HG03442 (cell line): ENCODE results near the gene PRKCE.

ENCODE experiments used
- ATAC-seq: cut with Tn5 transposase; IDR thresholded peaks from one replicate; pipeline ENCODE4 v1.9.1; 2021; ENCODE audit warnings: mild to moderate bottlenecking, moderate library complexity; ENCODE audit not compliant: unreplicated experiment

The PRKCE gene

GRCh38 chr2:45750001-45750400, 98.5 kb downstream of the PRKCE start:
- ATAC-seq: no peak

DNA sequence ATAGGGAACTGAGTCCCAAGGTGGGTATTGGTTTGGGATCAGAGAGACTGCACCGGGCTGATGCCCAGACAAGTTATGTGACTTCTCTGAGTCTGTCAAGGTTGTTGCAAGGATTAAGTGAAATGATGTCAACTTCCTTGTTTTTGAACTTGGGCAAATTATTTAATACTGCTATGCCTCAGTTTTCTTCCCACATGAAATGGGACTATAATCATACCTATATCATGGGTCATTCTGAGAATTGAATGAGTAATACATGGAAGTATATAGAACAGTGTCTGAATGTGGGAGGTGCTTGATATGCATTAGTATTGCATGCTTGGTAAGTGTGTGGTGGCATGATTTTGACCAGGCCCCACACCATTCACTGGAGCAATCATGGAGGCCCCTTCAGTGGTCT, 99.0 kb downstream of the PRKCE start:
- no peak for ATAC-seq

GRCh38 chr2:45753381-45753780, 101.9 kb downstream of the PRKCE start:
- no peak for ATAC-seq

GRCh38 chr2:45754131-45755010, 102.9 kb downstream of the PRKCE start:
- ATAC-seq: no peak

DNA sequence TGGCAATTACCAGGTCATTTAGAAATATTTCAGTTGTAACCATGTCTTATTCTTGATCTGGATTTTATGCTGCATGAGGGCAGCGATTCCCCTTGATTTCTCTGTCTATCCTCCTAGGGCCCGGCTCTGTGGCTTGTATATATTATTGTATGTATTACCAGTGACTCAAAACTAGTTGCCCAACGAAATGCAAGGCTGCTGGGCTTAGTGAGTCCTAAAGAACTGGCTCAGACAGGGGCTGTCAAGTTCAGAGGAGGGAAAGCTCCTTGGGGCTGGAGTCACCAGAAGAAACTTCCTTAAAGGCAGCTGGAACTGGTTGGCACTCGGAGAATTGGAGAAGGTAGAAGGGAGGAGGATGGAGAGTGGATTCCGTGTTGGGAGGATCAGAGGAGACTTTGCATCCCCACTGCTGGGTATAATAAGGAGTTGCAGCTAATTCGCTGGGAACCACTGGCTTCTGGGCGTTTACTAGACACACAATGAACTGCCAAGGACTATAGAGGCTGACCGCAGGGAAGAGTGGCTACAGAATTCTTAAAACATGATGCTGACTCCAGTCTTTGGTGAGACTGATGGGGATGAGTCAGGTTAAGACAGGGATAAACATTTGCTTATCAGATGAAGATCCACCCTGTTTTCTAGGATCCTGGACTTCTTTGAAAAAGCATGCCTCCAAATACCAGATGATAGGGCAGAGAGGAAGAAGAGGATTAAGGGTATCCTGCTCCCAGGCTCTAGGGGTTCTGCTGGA, 104.3 kb downstream of the PRKCE start:
- ATAC-seq: no peak

- no peak for ATAC-seq
Observed at GRCh38 chr2:45758018-45758417, 106.5 kb downstream of the PRKCE start.

- ATAC-seq: no peak
Observed at GRCh38 chr2:45759310-45759851, 107.9 kb downstream of the PRKCE start.

DNA sequence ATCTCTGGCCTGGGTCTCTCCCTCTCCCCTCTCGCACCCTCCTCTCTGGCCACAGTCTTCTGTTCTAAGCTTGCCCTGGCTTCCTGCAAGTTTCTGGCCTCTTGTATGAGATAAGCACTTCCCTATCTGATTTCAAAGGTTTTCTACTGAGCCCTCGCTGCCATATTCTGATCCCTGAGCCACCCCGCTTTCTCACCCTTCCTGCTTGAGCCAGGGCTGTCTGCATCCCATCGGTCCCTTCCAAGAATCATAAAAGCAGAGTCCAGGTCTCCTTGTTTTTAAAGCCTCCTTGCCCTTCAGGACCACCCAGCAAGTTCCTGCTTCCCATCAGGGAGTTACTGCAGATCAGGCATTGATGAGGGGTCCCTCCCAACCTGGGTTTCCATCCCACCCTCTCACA, 110.2 kb downstream of the PRKCE start:
- ATAC-seq: no peak

DNA sequence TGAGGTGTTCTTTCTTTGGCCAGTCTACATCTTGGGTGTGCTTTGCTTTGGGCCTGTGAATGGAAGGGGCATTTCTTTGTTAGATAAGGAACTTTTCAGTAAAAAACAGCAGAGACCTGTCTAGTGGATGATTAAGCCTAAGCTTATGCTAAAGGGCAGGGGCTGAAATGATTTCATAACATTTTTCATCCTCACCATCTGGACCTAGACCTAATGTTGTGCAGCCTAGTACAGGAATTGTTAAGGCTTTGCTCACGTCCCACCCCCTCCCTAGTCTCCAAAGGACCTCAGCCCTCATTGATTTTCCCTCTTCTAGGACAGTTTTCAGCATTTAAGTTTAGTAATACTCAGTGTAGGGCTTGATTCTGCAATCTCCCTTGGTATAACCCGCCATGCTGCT, 111.8 kb downstream of the PRKCE start:
- no peak for ATAC-seq

- no peak for ATAC-seq
Observed at GRCh38 chr2:45763797-45764196, 112.3 kb downstream of the PRKCE start.

DNA sequence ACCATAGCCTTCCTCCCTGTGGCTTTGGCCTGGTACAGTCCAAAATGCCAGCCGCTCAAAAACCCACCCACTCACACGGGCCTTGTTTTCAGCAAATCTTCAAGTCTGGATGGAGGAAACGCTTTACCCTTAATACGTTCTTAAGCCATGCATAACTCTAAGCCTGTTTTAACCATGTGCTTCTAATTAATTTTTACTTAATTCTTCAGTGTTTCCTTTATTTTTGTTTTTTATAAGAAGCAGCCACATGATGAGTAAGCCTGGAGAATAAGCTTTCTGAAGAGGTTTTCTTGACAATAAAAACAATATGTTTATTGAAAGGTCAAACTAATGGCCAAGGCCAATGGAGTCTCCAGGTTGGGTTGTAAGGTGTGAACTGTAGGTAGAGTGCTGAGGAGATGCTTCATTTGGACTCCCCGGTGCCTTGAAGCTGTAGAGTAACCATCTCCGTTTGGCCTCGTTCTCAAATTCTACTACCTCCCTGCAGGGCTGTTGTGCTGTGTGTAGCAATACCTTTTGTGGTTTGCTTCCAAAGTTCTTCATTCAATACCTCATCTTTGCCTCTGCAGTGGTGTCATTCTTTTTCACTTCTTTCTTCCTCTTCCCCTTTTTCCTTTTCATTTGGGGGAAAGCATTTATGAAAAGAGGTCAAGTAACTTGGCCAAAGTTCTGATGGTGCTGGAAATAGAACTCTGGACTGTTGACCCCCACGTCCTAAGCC, 113.7 kb downstream of the PRKCE start:
- ATAC-seq: no peak

DNA sequence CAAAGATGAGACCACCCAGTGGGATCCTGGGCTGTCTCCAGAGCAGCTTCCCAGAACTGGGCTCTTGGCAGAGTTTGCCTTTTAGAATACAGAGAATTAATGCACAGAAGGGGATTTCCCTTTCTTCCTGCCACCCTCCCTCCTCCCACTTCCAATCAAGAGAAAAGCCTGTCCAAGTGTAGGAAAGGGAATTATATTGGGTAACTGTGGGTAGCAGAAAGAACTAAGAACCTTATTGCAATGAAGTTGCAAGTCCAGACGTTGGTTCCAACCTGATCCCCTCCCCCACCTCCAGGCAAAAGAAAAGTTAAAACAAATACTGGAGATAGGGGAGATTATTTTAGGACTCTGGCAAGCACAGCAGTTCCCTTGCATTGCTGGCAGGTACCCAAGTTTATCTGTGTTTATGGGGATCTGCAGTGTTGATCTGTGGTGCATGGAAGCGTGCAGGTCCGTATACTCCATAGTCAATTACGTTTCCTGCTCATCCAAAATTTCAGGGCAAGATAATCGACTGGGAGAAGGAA, 114.3 kb downstream of the PRKCE start:
- ATAC-seq: no peak

DNA sequence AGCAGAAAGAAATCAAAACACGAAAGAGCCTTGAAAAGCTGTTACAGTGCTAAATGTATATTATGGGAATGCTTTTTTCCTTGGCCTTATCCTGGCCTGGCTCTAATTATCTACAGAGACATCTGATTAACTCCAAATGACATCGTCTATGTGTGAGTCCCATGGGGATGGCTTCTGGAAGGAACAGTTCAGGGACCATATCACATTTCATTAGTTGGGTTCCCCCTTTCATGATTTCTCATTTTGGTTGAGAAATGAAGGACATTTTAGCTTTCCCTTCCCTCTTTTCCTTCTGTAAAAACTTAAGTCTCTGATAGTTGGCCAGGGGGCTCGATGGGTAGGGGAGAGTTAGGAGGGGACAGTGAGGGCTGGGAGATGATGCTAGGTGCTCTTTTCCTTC, 116.7 kb downstream of the PRKCE start:
- ATAC-seq: no peak

GRCh38 chr2:45769056-45769455, 117.6 kb downstream of the PRKCE start:
- ATAC-seq: no peak

DNA sequence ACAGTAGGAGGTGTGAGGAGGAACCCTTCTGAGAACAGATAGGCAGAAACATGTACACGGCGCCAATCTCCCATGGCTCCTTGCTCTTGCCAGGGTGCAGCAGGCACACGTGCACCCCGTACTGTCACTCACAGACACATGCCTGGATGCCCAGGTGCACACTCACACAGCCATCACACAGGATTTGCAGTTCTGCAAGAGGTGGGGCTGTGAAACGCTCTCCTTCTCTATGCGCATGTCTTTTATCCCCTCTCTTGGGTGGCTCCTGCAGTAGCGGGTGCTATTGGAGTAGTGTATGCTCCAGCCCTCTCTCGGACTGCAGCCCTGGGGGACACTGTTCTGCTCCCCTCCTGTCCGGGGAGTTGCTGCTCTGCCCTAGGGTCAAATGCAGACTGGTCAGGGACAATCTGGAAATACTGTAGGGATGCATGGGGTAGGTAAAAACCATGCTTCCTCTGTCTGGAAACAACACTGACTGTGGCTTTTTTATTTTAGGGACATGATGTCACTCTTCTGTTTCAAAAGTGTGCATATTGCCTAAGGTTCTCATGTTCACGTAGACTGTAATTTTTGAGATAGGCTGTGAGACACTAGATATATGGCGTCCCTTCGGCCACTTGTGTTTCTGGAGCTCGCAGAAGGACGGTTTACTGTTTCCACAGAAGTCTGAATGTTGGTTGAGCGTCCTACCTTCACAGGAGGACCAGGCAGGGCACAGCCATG, 118.5 kb downstream of the PRKCE start:
- no peak for ATAC-seq

DNA sequence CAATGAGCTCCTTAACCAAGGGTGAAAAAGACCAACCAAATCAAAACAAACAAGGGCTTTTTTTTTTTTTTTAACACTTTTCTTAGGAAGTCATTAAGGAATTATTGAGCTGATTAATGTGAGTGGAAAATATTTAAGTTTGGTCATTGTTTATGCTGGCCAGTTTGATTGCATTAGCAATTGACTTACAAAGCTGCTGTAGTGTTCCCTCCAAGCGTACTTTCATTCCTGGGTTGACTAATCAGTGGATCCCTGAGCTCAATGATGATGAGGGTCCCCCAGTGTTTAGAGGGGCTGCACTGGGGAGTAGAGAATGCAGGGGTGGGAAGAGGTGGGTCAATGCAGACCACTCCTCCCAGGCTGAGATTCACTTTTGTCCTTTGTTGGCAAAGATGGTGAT, 119.3 kb downstream of the PRKCE start:
- ATAC-seq: no peak

DNA sequence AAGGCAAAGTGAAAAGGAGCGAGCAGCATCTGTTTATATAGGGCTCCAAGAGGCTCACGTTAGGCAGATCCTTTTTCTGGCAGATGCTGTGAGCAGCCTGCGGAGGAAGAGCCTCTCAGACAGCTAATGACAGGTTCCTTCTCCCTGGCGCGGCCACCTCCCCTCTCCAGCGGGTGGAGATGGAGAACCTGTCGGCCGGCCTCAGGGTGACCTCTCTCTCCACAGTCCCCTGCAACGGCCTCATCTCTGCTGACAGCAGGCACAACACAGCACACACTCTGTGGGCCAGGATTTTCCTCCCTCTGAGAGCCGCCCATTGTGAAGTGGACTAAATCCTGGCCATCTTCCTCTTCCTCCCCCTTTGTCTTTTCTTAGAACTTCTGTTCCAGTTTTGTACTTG, 119.8 kb downstream of the PRKCE start:
- ATAC-seq: no peak

DNA sequence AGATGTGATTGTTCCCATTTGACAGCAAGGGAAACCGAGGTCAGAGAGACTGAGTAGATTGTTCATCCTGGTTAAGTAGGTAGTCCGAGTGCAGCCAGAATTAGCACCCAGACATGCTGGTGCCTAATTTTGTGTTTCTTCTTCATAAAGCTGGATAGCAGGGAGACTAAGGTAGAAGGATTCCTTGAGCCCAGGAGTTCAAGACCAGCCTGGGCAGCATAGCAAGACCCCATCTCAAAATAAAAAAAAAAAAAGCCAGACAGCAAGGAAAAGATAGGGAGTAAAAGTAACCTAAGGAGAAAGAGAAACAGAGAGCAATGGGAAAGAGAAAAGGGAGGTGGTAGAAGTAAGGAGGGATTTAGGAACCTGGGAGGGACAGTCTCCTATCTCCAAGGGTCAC, 120.6 kb downstream of the PRKCE start:
- no peak for ATAC-seq

DNA sequence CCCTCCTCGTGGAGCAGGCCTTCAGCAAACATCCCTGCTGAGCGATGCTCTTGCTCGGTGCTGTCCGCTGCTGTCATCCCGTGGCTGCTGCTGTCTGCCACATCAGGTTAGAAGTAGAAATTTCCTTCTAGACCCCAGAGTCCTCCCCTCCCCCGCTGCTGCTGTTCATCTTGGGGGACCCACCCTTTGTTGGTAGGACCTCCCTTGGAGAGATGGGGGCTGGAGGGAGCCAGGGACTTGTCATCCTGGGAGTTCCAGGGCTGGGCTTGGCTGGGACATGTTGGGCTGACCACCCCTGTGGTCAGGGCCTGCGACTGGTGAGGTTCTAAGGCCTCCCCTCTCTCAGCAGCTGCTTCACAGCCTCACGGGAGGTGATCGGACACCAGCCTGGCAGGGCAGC, 122.4 kb downstream of the PRKCE start:
- ATAC-seq: no peak

GRCh38 chr2:45774688-45775244, 123.3 kb downstream of the PRKCE start:
- ATAC-seq: no peak
